GM18951 (cell line): Measurements from ENCODE around the gene RTL9.

ENCODE experiments used
- POLR2A ChIP-seq: IDR thresholded peaks from 4 replicates; pipeline ENCODE4 v1.6.1; 2011; ENCODE audit warnings: mild to moderate bottlenecking; ENCODE audit not compliant: insufficient read length, insufficient read depth; ENCODE audit errors: extremely low read depth
- in situ Hi-C: fragments of 300-500 bp; cut with MboI; formaldehyde crosslinking; loops from one replicate; pipeline ENCODE4 v1.12.0; 2022; ENCODE audit warnings: low sequenced_read_pairs, mixed read lengths, inconsistent platforms; ENCODE audit not compliant: unreplicated experiment

RTL9 gene

GRCh38 chrX:110358548-110358947, at the start of gene RTL9:
TSS of gene RTL9 (plus strand) at chrX:110358848. CDS start at chrX:110450618, 91,770 bp downstream.
- in situ Hi-C loops: no loop called here
- TF ChIP-seq POLR2A: no peak

- TF ChIP-seq POLR2A: no peak
- in situ Hi-C loops: no loop called here
These were observed 48.5 kb upstream of the RTL9 start for GRCh38 chrX:110310000-110310790.

DNA sequence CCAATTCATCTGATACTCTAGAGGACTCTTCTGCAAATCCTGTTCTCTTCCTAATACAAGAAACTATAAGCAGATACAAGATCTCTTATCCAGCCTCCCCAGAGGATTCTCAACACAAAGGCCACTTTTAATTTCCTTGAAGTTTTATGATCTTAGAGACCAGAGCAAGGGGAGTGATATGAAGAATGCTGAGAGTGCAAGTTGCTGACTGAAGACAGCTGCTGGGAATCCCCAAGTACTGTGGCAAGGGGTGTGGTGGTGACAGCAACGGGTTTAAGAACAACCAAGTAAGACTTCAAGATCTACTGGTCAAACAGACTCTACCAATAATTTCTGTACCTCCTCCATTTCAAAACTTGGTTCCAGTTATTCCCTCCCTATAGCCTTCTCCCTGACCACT, 47.8 kb upstream of the RTL9 start:
- no peak for TF ChIP-seq POLR2A
- in situ Hi-C loops: no loop called here

DNA sequence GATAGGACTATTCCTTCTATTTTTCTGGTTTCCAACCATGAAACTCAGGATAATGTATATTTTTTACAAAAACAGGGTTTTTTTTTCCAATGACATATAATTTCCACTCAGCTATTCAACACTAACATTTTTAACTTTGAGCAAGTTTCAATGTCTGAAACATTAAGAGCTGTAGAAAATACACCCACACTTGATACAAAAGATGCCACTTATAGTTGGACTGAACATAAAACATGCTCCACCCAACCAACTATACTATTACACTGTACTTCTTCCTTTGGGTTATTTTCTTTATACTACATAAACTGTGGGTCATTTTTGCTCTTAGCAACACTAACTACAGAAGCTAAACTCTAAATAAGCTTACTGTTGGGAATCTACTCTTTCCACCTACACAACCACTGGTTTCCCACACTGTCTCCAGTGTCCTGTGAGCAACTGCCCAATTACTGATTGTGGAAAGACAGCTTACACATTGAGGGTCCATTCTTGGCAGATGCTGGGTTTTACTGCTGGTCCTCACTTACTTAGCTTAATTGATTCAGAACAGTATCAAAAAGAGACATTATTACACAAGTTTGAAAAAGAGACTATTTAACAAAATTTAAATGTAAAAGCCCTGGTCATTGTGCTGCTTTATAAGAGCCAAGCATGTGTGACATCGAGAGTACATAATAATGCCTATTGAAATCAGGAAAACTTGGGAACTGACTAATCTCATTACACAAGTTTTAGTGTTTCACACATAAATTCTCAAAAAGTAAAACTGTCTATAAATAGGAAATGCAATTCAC, 47.0 kb upstream of the RTL9 start:
- in situ Hi-C loops: no loop called here
- TF ChIP-seq POLR2A: no peak

DNA sequence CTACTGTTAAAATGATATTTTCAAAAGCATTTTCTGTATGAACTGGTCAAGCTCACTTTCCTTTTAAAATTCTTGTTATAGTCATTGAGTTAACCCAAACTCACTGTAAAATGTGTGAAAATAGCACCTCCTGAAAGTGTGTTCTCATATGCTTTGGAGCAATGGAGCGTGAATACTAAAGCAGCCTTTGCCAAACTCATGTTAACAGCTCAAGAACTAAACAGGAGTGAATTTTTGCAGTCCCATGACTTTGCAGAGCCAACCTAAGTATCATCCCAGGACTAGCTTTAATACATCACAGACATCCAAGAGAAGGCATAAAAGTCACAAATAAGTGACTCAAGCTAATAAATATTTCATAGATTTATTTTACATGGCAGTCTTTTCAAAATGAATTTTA, 43.1 kb upstream of the RTL9 start:
- TF ChIP-seq POLR2A: no peak
- in situ Hi-C loops: no loop called here

DNA sequence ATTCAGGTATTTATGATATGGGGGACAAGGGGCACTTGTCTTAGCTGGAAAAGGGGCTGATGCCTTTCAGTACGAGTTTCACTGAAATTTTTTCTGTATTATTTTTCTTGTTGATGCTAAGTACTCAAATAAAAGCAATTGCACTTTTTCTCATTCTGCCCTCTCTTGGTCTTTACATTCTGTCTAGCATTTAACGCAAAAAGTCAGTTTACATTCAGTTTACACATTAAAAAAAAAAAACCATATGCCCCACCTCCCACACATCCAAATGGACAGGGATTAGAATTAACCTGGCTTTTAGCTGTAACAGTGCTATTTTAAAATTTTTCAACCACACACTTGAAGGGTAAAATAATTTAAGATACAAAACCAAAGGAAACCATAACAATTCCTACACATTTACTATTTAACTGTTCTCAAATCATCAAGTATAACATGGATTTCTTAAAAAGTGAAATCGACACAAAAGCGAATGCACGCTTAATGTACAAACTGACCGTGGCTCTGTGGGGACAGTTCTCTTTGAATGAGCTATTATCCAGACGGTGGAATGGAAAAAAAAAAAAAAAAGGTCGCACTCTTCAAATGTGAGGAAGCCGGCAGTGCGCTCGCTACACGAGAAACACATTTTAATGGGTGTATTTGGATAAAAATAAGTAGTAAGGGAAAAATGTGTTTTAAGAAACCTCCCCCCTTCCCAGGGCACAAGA, 42.1 kb upstream of the RTL9 start:
- in situ Hi-C loops: no loop called here
- no peak for TF ChIP-seq POLR2A

DNA sequence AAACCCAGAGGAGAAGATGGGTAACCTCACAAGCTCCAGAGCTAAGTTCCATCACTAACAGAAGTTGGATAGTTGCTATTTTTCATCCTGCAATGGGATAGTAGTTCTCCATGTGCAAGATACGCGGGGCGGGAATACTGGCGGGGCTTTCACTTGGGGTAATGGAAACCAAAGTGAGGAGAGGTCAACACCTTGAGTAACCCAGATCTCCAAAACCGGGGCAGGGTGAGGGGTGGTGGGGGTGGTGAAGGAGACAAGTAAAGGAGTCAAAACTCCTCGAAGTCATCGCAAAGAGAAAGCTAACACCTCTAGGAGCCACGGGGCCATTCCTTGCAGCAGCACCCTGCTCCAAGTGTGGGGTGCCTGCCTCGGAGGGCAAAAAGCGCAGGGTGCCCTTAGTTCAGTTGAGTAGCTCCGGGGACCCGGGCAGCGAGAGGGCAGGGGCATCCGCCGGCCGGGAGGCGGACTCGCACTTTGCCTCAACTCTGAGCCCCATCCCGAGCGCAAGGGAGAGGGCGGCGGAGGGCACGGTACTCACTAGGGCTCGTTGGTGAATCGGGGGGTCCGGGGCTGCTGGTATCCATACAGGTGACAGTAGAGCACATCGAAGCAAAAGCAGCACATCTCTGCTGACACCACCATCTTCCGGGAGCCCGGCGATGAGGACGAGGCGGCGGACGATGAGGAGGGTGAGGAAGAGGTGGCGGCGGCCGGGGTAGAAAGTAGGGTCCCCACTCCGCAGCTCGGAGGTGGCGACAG, 41.4 kb upstream of the RTL9 start:
- no peak for TF ChIP-seq POLR2A
- in situ Hi-C loops: no loop called here

DNA sequence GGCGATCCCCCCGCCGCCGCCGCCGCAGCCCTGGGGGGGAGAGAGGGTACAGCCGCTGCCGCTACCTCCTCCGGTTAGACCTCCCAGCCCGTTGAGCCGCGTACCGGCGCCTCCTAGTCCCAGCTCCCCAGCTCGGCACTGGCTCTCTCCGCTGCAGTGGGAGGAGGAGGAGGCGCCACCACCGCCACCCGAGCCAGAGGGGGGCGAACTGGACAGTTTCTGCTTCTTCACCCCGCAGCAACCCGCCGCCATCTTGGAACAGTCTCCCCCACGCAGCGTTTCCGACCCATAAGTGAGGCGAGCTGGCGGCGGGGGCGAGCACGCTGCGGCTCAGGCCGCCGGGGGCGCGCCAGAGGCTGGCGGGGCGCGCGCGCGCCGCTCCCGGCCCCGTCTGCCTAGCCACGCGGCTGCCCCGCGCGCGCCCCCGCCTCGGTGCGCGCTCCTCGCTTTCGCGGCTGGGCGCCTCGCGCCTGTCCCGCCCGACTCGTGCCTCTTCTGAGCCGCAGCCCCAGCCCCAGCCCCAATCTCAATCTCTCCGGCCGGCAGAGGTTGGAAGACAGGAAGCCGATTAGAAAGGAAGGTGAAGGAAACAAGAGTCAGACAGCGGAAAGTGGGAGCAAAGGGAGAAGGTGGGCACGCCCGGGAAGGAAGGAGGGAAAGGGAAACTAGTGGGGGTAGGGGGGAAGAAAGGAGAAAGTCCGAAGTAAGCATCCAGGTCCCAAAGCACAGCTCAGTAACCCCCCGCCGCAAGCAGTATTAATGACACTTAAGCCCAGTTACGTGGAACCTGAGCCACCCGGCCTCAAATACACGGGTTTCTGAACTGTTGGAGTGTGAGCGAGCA, 40.6 kb upstream of the RTL9 start, which contains the start of gene AMMECR1:
Gene AMMECR1, minus strand, starts transcription at position 266 of the 844 bp plus-strand sequence. Its CDS starts 14 bp downstream, at position 252.
- in situ Hi-C loops: no loop called here
- TF ChIP-seq POLR2A: peak; percentile 82

GRCh38 chrX:110318664-110318968, 40.0 kb upstream of the RTL9 start:
- no peak for TF ChIP-seq POLR2A
- in situ Hi-C loops: no loop called here

GRCh38 chrX:110320381-110320987, 38.2 kb upstream of the RTL9 start:
- no peak for TF ChIP-seq POLR2A
- in situ Hi-C loops: no loop called here

DNA sequence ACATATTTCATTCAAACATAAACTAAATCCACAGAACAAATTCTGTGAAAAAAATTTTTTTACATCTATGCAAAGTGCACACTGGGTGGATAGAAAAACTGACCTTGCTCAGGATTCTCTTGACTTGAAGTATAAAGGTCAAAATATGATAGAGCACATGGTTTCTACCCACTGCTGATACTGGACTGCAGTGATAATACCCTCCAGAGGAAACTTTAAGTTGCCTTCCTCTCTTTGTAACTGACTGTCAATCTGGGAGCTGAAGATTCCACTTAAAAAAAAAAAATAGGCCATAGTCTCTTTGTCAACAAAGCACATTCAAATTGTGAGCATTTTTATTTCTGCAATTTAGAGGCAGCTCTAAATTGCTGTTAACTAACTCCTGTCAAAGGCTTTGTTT, 37.6 kb upstream of the RTL9 start:
- in situ Hi-C loops: no loop called here
- no peak for TF ChIP-seq POLR2A

GRCh38 chrX:110321670-110322069, 37.0 kb upstream of the RTL9 start:
- TF ChIP-seq POLR2A: no peak
- in situ Hi-C loops: no loop called here
